Astrocyte (in vitro differentiated cells and primary cell): ENCODE data around the gene KANSL3. TPM values are rescaled to one million over a fixed set of nuclear protein-coding genes. Genes with fewer than 3 reads are reported as not detected.

Source experiments
- DNase-seq: peaks from one replicate; pipeline ENCODE4 v3.0.0-alpha.2; 2010; ENCODE audit warnings: low read depth
- FAIRE-seq: peaks from 2 replicates; lab custom pipeline; 2011; peaks lifted over from hg19 to GRCh38; lab: Jason Lieb, UNC
- H2AFZ ChIP-seq: 2 replicates; pipeline ENCODE4 v1.6.0; 2012; ENCODE audit warnings: low read depth, low read length, inconsistent platforms
- H3K27ac ChIP-seq: 2 replicates; pipeline ENCODE4 v1.5.1; 2011; ENCODE audit warnings: low read depth, low read length, inconsistent platforms
- H3K27me3 ChIP-seq: 2 replicates; pipeline ENCODE4 v1.6.0; 2011; ENCODE audit warnings: low read length, inconsistent platforms; ENCODE audit not compliant: insufficient read depth
- H3K36me3 ChIP-seq: 2 replicates; pipeline ENCODE4 v1.5.1; 2011; ENCODE audit warnings: low read length, inconsistent platforms; ENCODE audit not compliant: insufficient read depth
- H3K4me1 ChIP-seq: 2 replicates; pipeline ENCODE4 v1.5.1; 2011; ENCODE audit warnings: low read length, inconsistent platforms; ENCODE audit not compliant: insufficient read depth
- H3K4me2 ChIP-seq: 2 replicates; pipeline ENCODE4 v1.6.0; 2012; ENCODE audit warnings: low read length, inconsistent platforms
- H3K4me3 ChIP-seq: 2 replicates; pipeline ENCODE4 v1.5.1; 2011; ENCODE audit warnings: low read depth, mild to moderate bottlenecking, low read length, inconsistent platforms; ENCODE audit not compliant: insufficient read depth
- H3K79me2 ChIP-seq: 2 replicates; pipeline ENCODE4 v1.6.0; 2012; ENCODE audit warnings: mild to moderate bottlenecking, low read length, inconsistent platforms; ENCODE audit not compliant: insufficient read depth
- H3K9ac ChIP-seq: 2 replicates; pipeline ENCODE4 v1.6.0; 2012; ENCODE audit warnings: mild to moderate bottlenecking, low read length, inconsistent platforms
- H3K9me3 ChIP-seq: 2 replicates; pipeline ENCODE4 v1.5.1; 2012; ENCODE audit warnings: low read depth, mild to moderate bottlenecking, low read length, inconsistent platforms; ENCODE audit not compliant: insufficient read depth
- H4K20me1 ChIP-seq: 2 replicates; pipeline ENCODE4 v1.6.0; 2012; ENCODE audit warnings: low read length, inconsistent platforms; ENCODE audit not compliant: insufficient read depth
- H3K27ac Mint-ChIP-seq: one replicate; pipeline ENCODE4 v1.8.0; 2021; ENCODE audit warnings: mild to moderate bottlenecking, mixed read lengths; ENCODE audit not compliant: unreplicated experiment
- H3K27me3 Mint-ChIP-seq: one replicate; pipeline ENCODE4 v1.8.0; 2021; ENCODE audit warnings: low read depth, mixed read lengths; ENCODE audit not compliant: unreplicated experiment
- H3K36me3 Mint-ChIP-seq: one replicate; pipeline ENCODE4 v1.8.0; 2021; ENCODE audit warnings: low read depth, mixed read lengths; ENCODE audit not compliant: unreplicated experiment
- H3K4me1 Mint-ChIP-seq: one replicate; pipeline ENCODE4 v1.8.0; 2021; ENCODE audit warnings: low read depth, mixed read lengths; ENCODE audit not compliant: unreplicated experiment
- H3K4me3 Mint-ChIP-seq: one replicate; pipeline ENCODE4 v1.8.0; 2021; ENCODE audit warnings: mild to moderate bottlenecking, moderate library complexity, mixed read lengths; ENCODE audit not compliant: unreplicated experiment
- H3K9me3 Mint-ChIP-seq: one replicate; pipeline ENCODE4 v1.8.0; 2021; ENCODE audit warnings: mild to moderate bottlenecking, mixed read lengths; ENCODE audit not compliant: unreplicated experiment
- CTCF ChIP-seq: IDR thresholded peaks from 2 replicates; pipeline ENCODE4 v1.5.1; 2011; ENCODE audit warnings: low read depth, mild to moderate bottlenecking, inconsistent platforms, low read length, moderate library complexity; ENCODE audit not compliant: insufficient read depth
- EZH2 ChIP-seq: IDR thresholded peaks from 2 replicates; pipeline ENCODE4 v1.6.1; 2012; ENCODE audit warnings: mild to moderate bottlenecking, low read length, inconsistent platforms; ENCODE audit not compliant: insufficient read depth
- total RNA-seq: library from RNA; stranded (reverse); gene quantifications from 2 replicates; pipeline ENCODE4 v1.2.1, GENCODE V29; 2021

KANSL3 gene
- total RNA-seq, 1 donor from 2014 or later, result 26.7 TPM

GRCh38 chr2:96685577-96686459 is 47.7 kb upstream of the KANSL3 start:
- H4K20me1 ChIP-seq, result no peaks in the 10 kb centered on the region
- no peak overlapping the region for H3K27ac ChIP-seq
- H3K9me3 ChIP-seq, result no peaks in the 10 kb centered on the region
- no peak overlapping the region for H3K9ac ChIP-seq
- H3K4me1 Mint-ChIP-seq, result peaks cover 4% of the 10 kb centered on the region
- no peak overlapping the region for H3K4me3 Mint-ChIP-seq
- no peaks in the 10 kb centered on the region for H3K36me3 Mint-ChIP-seq
- FAIRE-seq (no peak), DNase-seq (no peak)
- H3K27me3 Mint-ChIP-seq, result peaks cover 15% of the 10 kb centered on the region
- peak overlapping the region; percentile 52 for H2AFZ ChIP-seq
- no peaks in the 10 kb centered on the region for H3K36me3 ChIP-seq
- no peak overlapping the region for H3K4me3 ChIP-seq
- H3K27me3 ChIP-seq, result peaks cover 15% of the 10 kb centered on the region
- H3K4me2 ChIP-seq, result no peak overlapping the region
- no peak overlapping the region for H3K27ac Mint-ChIP-seq
- H3K79me2 ChIP-seq, result no peaks in the 10 kb centered on the region
- TF ChIP-seq EZH2, result no peak
- TF ChIP-seq CTCF, result no peak
- H3K4me1 ChIP-seq, result no peaks in the 10 kb centered on the region
- no peaks in the 10 kb centered on the region for H3K9me3 Mint-ChIP-seq

GRCh38 chr2:96684883-96685576 is 46.9 kb upstream of the KANSL3 start:
- no peaks in the 10 kb centered on the region for H3K36me3 Mint-ChIP-seq
- Histone ChIP-seq H3K9me3 (no peaks in the 10 kb centered on the region), H4K20me1 (no peaks in the 10 kb centered on the region), H3K79me2 (no peaks in the 10 kb centered on the region), H3K4me2 (no peak overlapping the region), H3K4me3 (no peak overlapping the region), H3K4me1 (no peaks in the 10 kb centered on the region), H2AFZ (peak overlapping the region; percentile 52), H3K36me3 (no peaks in the 10 kb centered on the region), H3K9ac (no peak overlapping the region), H3K27me3 (peaks cover 22% of the 10 kb centered on the region), H3K27ac (no peak overlapping the region)
- TF ChIP-seq EZH2 (no peak), CTCF (no peak)
- peaks cover 20% of the 10 kb centered on the region for H3K27me3 Mint-ChIP-seq
- no peaks in the 10 kb centered on the region for H3K9me3 Mint-ChIP-seq
- DNase-seq, result no peak
- no peak overlapping the region for H3K27ac Mint-ChIP-seq
- no peak for FAIRE-seq
- no peak overlapping the region for H3K4me3 Mint-ChIP-seq
- H3K4me1 Mint-ChIP-seq, result peaks cover 4% of the 10 kb centered on the region
